GM20000 (cell line): ENCODE results near the gene RAB27B.

Experiments
- DNase-seq: peaks from one replicate; pipeline ENCODE4 v3.0.0; 2012; ENCODE audit warnings: low spot score
- TF ChIP-seq, protein P1 (sequence below): IDR thresholded peaks from 2 replicates; pipeline ENCODE4 v1.5.1; 2012; ENCODE audit warnings: mild to moderate bottlenecking, control low read depth; ENCODE audit errors: extremely low read depth, missing control alignments

RAB27B gene, protein sequence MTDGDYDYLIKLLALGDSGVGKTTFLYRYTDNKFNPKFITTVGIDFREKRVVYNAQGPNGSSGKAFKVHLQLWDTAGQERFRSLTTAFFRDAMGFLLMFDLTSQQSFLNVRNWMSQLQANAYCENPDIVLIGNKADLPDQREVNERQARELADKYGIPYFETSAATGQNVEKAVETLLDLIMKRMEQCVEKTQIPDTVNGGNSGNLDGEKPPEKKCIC

DNA sequence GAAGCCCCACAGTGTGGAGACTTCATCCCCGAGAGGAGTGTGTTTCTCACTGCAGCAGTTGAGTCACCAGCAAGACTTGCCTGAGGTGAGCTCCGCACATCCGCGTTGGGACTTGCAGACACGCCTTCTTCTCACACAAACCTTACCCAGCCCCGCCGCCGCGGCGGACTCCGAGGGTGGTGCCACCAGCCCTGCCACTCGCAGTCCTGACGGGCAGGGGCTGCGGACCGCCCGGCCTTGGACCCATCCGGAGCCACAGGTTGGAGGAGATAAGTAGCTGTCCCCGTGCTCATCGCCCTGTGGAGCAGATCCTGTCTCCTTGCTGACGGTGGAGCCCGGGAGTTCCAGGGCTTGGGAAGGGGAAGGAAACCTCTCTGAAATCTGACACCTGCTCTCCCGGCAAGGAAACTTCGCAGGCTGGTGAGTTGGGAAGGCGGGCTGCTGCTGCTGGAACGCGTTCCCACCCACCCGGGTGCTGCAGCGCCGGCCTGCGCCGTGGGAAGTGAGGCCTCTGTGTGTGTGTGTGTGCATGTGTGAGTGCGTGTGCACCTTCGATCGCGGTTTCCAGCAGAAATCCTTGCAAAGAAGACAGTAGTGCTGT, at the start of gene RAB27B:
Gene RAB27B, plus strand, starts transcription at position 197 of the 601 bp plus-strand sequence. CDS start 49,109 bp downstream, outside the sequence.
- DNase-seq, result no peak
- TF ChIP-seq, protein P1, sequence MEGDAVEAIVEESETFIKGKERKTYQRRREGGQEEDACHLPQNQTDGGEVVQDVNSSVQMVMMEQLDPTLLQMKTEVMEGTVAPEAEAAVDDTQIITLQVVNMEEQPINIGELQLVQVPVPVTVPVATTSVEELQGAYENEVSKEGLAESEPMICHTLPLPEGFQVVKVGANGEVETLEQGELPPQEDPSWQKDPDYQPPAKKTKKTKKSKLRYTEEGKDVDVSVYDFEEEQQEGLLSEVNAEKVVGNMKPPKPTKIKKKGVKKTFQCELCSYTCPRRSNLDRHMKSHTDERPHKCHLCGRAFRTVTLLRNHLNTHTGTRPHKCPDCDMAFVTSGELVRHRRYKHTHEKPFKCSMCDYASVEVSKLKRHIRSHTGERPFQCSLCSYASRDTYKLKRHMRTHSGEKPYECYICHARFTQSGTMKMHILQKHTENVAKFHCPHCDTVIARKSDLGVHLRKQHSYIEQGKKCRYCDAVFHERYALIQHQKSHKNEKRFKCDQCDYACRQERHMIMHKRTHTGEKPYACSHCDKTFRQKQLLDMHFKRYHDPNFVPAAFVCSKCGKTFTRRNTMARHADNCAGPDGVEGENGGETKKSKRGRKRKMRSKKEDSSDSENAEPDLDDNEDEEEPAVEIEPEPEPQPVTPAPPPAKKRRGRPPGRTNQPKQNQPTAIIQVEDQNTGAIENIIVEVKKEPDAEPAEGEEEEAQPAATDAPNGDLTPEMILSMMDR, result no peak

DNA sequence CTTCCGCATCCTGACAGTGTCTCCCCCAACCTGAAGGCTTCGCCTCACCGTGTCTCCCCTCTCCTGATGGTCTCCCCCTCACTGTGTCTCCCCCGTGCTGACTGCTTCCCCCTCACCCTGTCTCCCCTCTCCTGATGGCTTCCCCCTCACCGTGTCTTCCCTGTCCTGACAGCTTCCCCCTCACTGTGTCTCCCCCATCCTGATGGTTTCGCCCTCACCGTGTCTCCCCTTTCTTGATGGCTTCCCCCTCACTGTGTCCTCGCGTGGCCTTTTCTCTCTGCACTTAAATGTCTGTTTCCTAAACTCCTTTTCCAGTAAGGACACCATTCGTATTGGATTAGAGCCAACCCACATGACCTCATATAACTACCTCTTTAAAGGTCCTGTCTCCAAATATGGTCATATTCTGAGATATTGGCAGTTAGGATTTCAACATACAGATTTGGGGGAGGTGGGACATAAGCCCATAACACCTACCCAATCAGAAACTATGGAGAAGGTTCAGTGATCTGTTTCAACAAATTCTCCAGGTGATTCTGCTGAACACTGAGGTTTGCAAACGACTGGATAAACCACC, 47.9 kb upstream of the RAB27B start:
- TF ChIP-seq, protein P1, result no peak
- DNase-seq, result no peak

DNA sequence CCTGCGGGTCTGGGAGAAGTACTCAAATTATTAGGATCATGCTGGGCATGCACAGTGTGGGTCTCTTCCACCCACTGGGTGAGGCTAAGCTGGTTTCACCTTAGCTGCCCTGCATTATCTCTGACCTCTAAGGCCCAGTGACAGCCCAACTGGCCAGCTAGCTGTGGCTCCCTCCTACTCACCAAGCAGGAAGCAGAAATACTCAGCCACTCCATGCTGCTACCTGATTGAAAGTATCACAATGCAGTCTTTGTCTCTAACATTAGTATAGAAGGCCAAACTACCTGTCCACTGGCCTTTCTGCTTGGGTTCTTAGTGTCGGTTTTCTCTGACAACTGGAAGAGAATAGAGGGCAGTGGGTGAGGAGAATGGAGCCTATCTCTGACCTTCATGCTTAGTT, 47.3 kb upstream of the RAB27B start:
- TF ChIP-seq, protein P1, result no peak
- DNase-seq, result no peak

DNA sequence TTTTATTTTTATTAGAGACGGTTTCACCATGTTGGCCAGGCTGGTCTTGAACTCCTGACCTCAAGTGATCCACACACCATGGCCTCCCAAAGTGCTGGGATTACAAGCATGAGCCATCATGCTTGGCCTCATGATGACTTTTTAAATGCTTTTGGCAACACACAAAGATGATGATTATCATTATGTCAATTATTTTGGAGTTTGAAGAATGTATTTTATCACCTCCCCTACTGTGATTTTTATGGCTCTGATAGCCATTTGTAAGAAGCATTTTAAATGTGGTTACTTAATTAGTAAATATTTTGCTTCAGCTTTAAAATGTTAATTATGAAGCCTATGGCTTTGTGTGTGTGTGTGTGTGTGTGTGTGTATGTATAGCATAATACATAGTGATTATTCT, 45.1 kb upstream of the RAB27B start:
- TF ChIP-seq, protein P1, result no peak
- DNase-seq, result no peak

DNA sequence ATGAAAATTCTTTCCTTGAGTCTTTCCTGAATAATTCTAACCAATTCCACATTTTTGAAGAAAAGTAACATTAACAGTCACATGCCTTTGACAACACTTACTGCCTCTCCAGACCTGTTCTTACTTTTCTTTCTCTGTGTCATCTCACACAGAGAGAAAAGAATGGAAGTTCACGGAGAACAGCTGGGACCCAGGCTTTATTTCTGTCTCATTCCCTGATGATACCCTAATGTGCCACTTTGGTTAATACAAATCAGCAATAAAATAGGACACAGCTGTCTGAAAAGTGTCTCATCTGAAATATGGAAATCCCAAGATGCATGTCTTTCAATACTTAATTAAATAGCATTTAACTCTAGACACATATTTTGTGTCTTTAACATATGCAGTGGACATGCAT, 42.1 kb upstream of the RAB27B start:
- TF ChIP-seq, protein P1, result no peak
- DNase-seq, result no peak

DNA sequence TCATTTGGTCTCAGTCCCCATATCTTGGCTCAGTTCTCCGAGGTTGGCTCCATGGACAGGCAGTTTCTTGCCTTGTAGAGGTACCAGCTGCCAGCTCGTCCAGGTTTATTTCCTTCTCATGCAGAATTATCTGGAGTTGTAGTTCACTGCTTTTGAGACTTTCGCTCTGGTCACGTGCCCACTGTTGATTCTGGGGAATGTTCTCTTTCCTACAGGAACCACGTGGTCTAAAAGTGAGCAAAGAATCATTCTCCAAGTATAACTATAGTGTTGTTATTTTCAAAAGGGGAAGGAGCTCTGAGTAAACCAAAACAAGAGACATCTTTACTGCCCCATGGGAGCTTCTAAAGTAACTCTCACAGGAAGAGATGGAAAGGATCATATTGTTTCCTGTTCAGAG, 41.2 kb upstream of the RAB27B start:
- no peak for DNase-seq
- TF ChIP-seq, protein P1, result no peak

DNA sequence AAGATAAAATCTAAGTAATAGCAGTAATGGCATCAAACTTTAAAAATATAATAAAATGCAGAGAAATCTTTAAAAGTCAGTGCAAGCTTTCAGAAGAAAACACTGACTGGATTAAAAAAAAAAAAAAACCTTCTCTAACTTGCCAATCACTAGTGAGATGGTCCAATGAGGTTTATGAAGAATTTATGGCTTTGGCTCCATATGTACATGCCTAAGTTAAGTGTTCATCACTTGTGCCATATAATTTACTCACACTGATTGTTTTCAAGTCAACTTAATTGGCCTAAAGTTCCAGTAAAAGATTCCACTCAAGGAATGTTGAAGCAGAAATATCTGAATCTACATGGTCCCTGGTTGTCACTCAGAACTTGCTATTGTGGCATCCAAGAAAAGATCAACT, 40.7 kb upstream of the RAB27B start:
- DNase-seq, result no peak
- TF ChIP-seq, protein P1, result no peak
